MM.1S (cell line): ENCODE measurements around the gene CCM2L.

ENCODE experiments used
- EZH2 ChIP-seq: fragments of 300-600 bp; sonication (generic); optimal IDR thresholded peaks from 2 replicates; pipeline ENCODE3; 2017; ENCODE audit warnings: low read depth, mild to moderate bottlenecking, antibody characterized with exemption, low read length, mixed read lengths
- EZH2phosphoT487 ChIP-seq: fragments of 300-600 bp; sonication (generic); IDR thresholded peaks from 2 replicates; pipeline ENCODE4 v1.6.1; 2018; ENCODE audit warnings: antibody characterized with exemption, low read length
- TF ChIP-seq, protein P1 (sequence below): fragments of 300-600 bp; sonication (generic); IDR thresholded peaks from 2 replicates; pipeline ENCODE4 v1.5.1; 2016; ENCODE audit warnings: antibody characterized with exemption, low read length, mixed read lengths

DNA sequence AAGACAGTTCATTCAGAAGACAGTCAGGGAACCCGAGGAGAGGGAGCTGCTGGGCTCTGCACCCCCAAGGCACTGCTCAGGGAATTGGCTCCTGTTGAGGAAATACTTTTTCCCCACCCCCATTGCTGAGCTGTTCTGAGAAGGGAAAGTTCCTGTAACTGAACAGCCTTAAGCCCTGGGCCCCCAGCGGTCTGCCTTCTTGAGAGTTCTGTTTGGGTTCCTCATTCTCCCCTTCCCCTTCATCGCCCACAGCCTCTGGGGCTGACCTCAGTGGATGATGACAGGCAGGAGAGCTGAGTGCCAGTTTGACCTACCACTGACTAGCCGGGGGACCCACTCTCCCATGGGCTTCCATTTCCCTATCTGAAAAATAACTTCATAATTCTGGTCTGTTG, 52.5 kb downstream of the CCM2L start:
- TF ChIP-seq, protein P1, sequence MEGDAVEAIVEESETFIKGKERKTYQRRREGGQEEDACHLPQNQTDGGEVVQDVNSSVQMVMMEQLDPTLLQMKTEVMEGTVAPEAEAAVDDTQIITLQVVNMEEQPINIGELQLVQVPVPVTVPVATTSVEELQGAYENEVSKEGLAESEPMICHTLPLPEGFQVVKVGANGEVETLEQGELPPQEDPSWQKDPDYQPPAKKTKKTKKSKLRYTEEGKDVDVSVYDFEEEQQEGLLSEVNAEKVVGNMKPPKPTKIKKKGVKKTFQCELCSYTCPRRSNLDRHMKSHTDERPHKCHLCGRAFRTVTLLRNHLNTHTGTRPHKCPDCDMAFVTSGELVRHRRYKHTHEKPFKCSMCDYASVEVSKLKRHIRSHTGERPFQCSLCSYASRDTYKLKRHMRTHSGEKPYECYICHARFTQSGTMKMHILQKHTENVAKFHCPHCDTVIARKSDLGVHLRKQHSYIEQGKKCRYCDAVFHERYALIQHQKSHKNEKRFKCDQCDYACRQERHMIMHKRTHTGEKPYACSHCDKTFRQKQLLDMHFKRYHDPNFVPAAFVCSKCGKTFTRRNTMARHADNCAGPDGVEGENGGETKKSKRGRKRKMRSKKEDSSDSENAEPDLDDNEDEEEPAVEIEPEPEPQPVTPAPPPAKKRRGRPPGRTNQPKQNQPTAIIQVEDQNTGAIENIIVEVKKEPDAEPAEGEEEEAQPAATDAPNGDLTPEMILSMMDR: no peak
- TF ChIP-seq EZH2phosphoT487 (no peak), EZH2 (no peak)
